Loucy (cell line): ENCODE measurements around the gene SAE1.

Experiments used
- H2AFZ ChIP-seq: fragments of 200-600 bp; sonication (generic); 2 replicates; pipeline ENCODE4 v1.6.0; 2016; ENCODE audit warnings: antibody characterized with exemption, mild to moderate bottlenecking, low read length, moderate library complexity
- H3F3A ChIP-seq: fragments of 200-600 bp; 2 replicates; pipeline ENCODE4 v1.6.0; 2016; ENCODE audit warnings: antibody characterized with exemption, low read depth, mild to moderate bottlenecking
- H3K27me3 ChIP-seq: fragments of 200-600 bp; sonication (generic); 2 replicates; pipeline ENCODE4 v1.6.1; 2014; ENCODE audit warnings: low read length, mild to moderate bottlenecking; ENCODE audit not compliant: insufficient read depth, poor library complexity, severe bottlenecking
- H3K36me3 ChIP-seq: fragments of 200-600 bp; sonication (generic); 2 replicates; pipeline ENCODE4 v1.6.1; 2016; ENCODE audit warnings: low read length; ENCODE audit not compliant: insufficient read depth
- H3K4me1 ChIP-seq: fragments of 200-600 bp; sonication (generic); 2 replicates; pipeline ENCODE4 v1.5.1; 2014; ENCODE audit warnings: low read length, mild to moderate bottlenecking; ENCODE audit not compliant: insufficient read depth, poor library complexity, severe bottlenecking
- H3K4me2 ChIP-seq: fragments of 200-600 bp; sonication (generic); 2 replicates; pipeline ENCODE4 v1.6.0; 2014; ENCODE audit warnings: antibody characterized with exemption, low read length, low read depth, mild to moderate bottlenecking; ENCODE audit not compliant: poor library complexity, severe bottlenecking
- H3K4me3 ChIP-seq: fragments of 200-600 bp; sonication (generic); 2 replicates; pipeline ENCODE4 v1.5.1; 2014; ENCODE audit warnings: low read length, mild to moderate bottlenecking, mixed read lengths; ENCODE audit not compliant: poor library complexity, severe bottlenecking
- H3K79me2 ChIP-seq: fragments of 200-600 bp; sonication (generic); 2 replicates; pipeline ENCODE4 v1.6.1; 2014; ENCODE audit warnings: low read length; ENCODE audit not compliant: insufficient read depth
- H3K9ac ChIP-seq: fragments of 200-600 bp; sonication (generic); 2 replicates; pipeline ENCODE4 v1.6.0; 2014; ENCODE audit warnings: mild to moderate bottlenecking, low read depth, low read length, moderate library complexity; ENCODE audit not compliant: poor library complexity, severe bottlenecking
- H3K9me2 ChIP-seq: fragments of 200-600 bp; sonication (generic); replicated peaks from 2 replicates; pipeline ENCODE4 v1.6.1; 2016; ENCODE audit warnings: low read depth, low read length, mixed read lengths
- H3K9me3 ChIP-seq: fragments of 200-600 bp; sonication (generic); 2 replicates; pipeline ENCODE4 v1.6.1; 2014; ENCODE audit warnings: mild to moderate bottlenecking, antibody characterized with exemption, low read length, low read depth; ENCODE audit not compliant: insufficient read depth
- H4K20me1 ChIP-seq: fragments of 200-600 bp; sonication (generic); 2 replicates; pipeline ENCODE4 v1.6.0; 2014; ENCODE audit warnings: antibody characterized with exemption, low read length, mild to moderate bottlenecking; ENCODE audit not compliant: insufficient read depth, poor library complexity, severe bottlenecking
- EZH2phosphoT487 ChIP-seq: fragments of 200-600 bp; IDR thresholded peaks from 2 replicates; pipeline ENCODE4 v1.6.1; 2018; ENCODE audit warnings: antibody characterized with exemption, mild to moderate bottlenecking, moderate library complexity, borderline replicate concordance
- TF ChIP-seq, protein P1 (sequence below): fragments of 200-600 bp; sonication (generic); conservative IDR thresholded peaks from 2 replicates; pipeline ENCODE4 v1.5.1; 2014; ENCODE audit warnings: mild to moderate bottlenecking, antibody characterized with exemption, low read length

Gene SAE1

DNA sequence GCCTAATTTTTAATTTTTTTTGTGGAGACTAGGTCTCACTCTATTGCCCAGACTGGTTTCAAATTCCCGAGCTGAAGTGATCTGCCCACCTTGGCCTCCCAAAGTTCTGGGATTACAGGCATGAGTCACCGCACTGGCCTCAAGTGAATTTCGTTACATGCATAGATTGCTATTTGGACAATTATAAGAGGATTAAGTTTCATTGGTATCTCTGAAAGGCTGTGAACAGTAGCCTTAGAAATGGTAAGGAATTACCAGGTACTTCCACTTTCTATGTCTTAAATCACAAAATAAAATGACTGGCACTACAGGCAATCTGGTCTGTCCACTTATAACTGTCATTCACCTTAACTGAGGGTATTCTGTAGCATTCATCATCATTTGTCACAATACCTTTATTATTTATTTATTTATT, 122.8 kb downstream of the SAE1 start:
- no peaks in the 10 kb centered on the region for H3K9me2 ChIP-seq
- H3K36me3 ChIP-seq = no peaks in the 10 kb centered on the region
- H3K9ac ChIP-seq = no peak overlapping the region
- no peak overlapping the region for H2AFZ ChIP-seq
- no peak overlapping the region for H3K4me2 ChIP-seq
- no peaks in the 10 kb centered on the region for H4K20me1 ChIP-seq
- peaks cover 18% of the 10 kb centered on the region for H3K4me1 ChIP-seq
- H3K27me3 ChIP-seq = no peaks in the 10 kb centered on the region
- peaks cover 10% of the 10 kb centered on the region for H3K79me2 ChIP-seq
- no peak overlapping the region for H3K4me3 ChIP-seq
- no peak for TF ChIP-seq EZH2phosphoT487
- TF ChIP-seq, protein P1, sequence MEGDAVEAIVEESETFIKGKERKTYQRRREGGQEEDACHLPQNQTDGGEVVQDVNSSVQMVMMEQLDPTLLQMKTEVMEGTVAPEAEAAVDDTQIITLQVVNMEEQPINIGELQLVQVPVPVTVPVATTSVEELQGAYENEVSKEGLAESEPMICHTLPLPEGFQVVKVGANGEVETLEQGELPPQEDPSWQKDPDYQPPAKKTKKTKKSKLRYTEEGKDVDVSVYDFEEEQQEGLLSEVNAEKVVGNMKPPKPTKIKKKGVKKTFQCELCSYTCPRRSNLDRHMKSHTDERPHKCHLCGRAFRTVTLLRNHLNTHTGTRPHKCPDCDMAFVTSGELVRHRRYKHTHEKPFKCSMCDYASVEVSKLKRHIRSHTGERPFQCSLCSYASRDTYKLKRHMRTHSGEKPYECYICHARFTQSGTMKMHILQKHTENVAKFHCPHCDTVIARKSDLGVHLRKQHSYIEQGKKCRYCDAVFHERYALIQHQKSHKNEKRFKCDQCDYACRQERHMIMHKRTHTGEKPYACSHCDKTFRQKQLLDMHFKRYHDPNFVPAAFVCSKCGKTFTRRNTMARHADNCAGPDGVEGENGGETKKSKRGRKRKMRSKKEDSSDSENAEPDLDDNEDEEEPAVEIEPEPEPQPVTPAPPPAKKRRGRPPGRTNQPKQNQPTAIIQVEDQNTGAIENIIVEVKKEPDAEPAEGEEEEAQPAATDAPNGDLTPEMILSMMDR = no peak
- H3K9me3 ChIP-seq = no peaks in the 10 kb centered on the region
- no peaks in the 10 kb centered on the region for H3F3A ChIP-seq

DNA sequence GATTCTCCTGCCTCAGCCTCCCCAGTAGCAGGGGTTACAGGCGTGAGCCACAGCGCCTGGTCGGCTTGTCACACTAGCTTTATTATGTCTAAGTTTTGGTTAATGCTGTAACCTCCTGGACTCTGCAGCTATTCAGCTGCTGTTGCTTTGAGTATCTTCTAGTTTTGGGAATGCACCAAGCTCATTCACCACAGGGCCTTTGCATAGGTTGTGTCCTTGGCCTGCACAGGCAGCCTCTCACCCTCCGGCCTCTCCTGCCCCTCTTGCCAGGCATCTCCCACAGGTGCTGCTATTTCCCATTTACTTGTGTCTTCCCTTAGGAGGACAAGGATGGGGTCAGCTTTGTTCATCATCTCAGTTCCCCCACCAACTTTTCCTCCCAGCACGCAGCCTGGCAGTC, 123.3 kb downstream of the SAE1 start:
- Histone ChIP-seq H3K79me2 (peaks cover 15% of the 10 kb centered on the region), H4K20me1 (no peaks in the 10 kb centered on the region), H3K4me2 (no peak overlapping the region), H3K9ac (no peak overlapping the region), H3K9me2 (no peaks in the 10 kb centered on the region), H3K4me1 (peaks cover 22% of the 10 kb centered on the region), H3K4me3 (no peak overlapping the region), H2AFZ (no peak overlapping the region), H3F3A (no peaks in the 10 kb centered on the region), H3K36me3 (no peaks in the 10 kb centered on the region), H3K9me3 (no peaks in the 10 kb centered on the region), H3K27me3 (no peaks in the 10 kb centered on the region)
- TF ChIP-seq, protein P1 = no peak
- TF ChIP-seq EZH2phosphoT487 = no peak

DNA sequence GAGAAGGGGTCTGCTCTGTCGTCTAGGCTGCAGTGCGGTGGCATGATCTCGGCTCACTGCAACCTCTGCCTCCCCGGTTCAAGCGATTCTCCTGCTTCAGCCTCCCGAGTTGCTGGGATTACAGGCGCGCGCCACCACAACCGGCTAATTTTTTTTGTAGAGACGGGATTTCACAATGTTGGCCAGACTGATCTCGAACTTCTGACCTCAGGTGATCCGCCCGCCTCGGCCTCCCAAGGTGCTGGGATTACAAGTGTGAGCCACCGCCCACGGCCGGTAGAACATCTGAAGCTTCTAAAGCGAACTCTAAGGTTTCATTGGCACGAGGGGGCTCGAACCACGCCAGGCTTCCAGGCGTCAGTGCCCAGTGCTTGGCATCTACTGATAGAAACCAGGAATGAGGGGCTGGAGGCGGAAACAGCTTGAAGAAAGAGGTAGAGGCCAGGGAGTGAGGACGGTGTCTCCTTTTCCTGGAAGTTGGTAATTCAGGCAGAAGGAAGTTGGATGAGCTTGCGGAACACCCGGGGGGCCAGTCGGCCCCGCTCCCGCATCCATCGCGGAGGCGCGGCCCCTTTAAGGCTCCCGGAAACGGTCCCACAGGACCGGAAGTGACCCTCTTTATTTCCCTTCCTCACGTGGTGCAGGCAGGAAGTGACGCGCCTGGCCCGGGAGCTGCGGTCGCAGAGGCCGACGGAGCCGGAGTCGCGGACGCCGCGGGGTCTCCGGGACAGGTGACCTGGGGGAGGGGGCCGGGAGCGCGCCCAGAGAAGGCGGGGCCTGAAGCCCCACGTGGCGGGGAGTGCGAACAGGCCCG, 125.5 kb downstream of the SAE1 start, which contains the start of gene CCDC9:
Gene CCDC9 (plus strand): TSS at position 647 of the 814 bp plus-strand sequence. CDS start 1,876 bp downstream, outside the sequence.
- Histone ChIP-seq H3K9me2 (no peaks in the 10 kb centered on the region), H3K9me3 (no peaks in the 10 kb centered on the region), H3K9ac (peak within 1 kb of the TSS; percentile 91), H2AFZ (peak within 1 kb of the TSS; percentile 93), H3K4me1 (peaks cover 22% of the 10 kb centered on the region), H3F3A (no peaks in the 10 kb centered on the region), H3K36me3 (peaks cover 3% of the 10 kb centered on the region; the same call in 1 of the 2 replicates), H3K79me2 (peaks cover 25% of the 10 kb centered on the region), H3K4me3 (peak within 1 kb of the TSS; percentile 93), H3K4me2 (peak within 1 kb of the TSS; percentile 100), H3K27me3 (no peaks in the 10 kb centered on the region), H4K20me1 (no peaks in the 10 kb centered on the region)
- TF ChIP-seq, protein P1 = no peak
- TF ChIP-seq EZH2phosphoT487 = no peak
